K562 (cell line): ENCODE measurements around the gene RIT2. TPM values are rescaled to one million over a fixed set of nuclear protein-coding genes. Genes with fewer than 3 reads are reported as not detected.

Experiments used
- ATAC-seq: fragments of 200-7000 bp; cut with Tn5 transposase; 3 replicates; pipeline ENCODE4 v1.9.1; 2020; ENCODE audit warnings: moderate library complexity
- BruUV-seq: library from RNA; stranded (reverse); fragments of 400-500 nt; replicated peaks from 2 replicates; lab custom pipeline; 2021; lab: Mats Ljungman, UMichigan
- CTCF ChIA-PET: fragments of 300-600 bp; formaldehyde crosslinking; extraction: SDS; loops from one replicate; lab custom pipeline; 2021; ENCODE audit warnings: low intra/inter-chr PET ratio; lab: Yijun Ruan, JAX
- POLR2A ChIA-PET: fragments of 300-600, 350-650 bp; sonication (Branson Sonifier 250); formaldehyde crosslinking; extraction: SDS; loops from one replicate; lab custom pipeline; 2021; ENCODE audit warnings: antibody characterized with exemption, inconsistent platforms; lab: Yijun Ruan, JAX
- DNase-seq, 4 experiments: peaks; one replicate each; pipeline versions ENCODE4 v3.0.0 to v3.0.0-alpha.2; 2011 to 2018; ENCODE audit warnings: low spot score in 3 of 4, mixed read lengths in 3 of 4; ENCODE audit errors: extremely low read depth in 1 of 4
- FAIRE-seq: peaks from 2 replicates; lab custom pipeline; 2011; peaks lifted over from hg19 to GRCh38; lab: Jason Lieb, UNC
- H2AFZ ChIP-seq: 2 replicates; pipeline ENCODE4 v1.6.0; 2011; ENCODE audit warnings: low read depth, low read length, control low read depth, inconsistent platforms
- H3K27ac ChIP-seq: fragments of 200-600 bp; 3 replicates; pipeline ENCODE4 v1.8.0; 2011; ENCODE audit warnings: low read depth, mild to moderate bottlenecking, control low read depth, inconsistent platforms, low read length, moderate library complexity, mixed read lengths; ENCODE audit errors: extremely low read depth
- H3K27me3 ChIP-seq, 2 experiments: fragments of 300-600 bp in 1 of 2; 2 replicates in 1 of 2; 3 replicates in 1 of 2; pipeline versions ENCODE4 v1.6.0 to v1.8.0; 2011; ENCODE audit warnings: inconsistent platforms in 2 of 2, low read length in 2 of 2, mild to moderate bottlenecking in 1 of 2, mixed read lengths in 1 of 2, moderate library complexity in 1 of 2; ENCODE audit not compliant: control insufficient read depth in 2 of 2, insufficient read depth in 2 of 2
- H3K36me3 ChIP-seq: fragments of 300-600 bp; 3 replicates; pipeline ENCODE4 v1.8.0; 2011; ENCODE audit warnings: mild to moderate bottlenecking, low read length, inconsistent platforms; ENCODE audit not compliant: control insufficient read depth, insufficient read depth
- H3K4me1 ChIP-seq, 2 experiments: fragments of 200-600 bp in 1 of 2; replicated peaks in 1 of 2; 2 replicates in 1 of 2; 3 replicates in 1 of 2; pipeline versions ENCODE4 v1.5.1 to v1.8.0; 2011; ENCODE audit warnings: inconsistent platforms in 2 of 2, low read length in 2 of 2, mild to moderate bottlenecking in 1 of 2, mixed read lengths in 1 of 2, moderate library complexity in 1 of 2; ENCODE audit not compliant: control insufficient read depth in 2 of 2, insufficient read depth in 2 of 2
- H3K4me2 ChIP-seq: 2 replicates; pipeline ENCODE4 v1.6.1; 2011; ENCODE audit warnings: low read length, control low read depth, inconsistent platforms, mixed read lengths; ENCODE audit not compliant: insufficient read depth
- H3K4me3 ChIP-seq: fragments of 200-600 bp; sonication (generic), shearing (Covaris generic); 2 replicates; pipeline ENCODE4 v1.5.1; 2016; ENCODE audit warnings: control low read depth, inconsistent platforms
- H3K79me2 ChIP-seq: fragments of 200-600 bp; 3 replicates; pipeline ENCODE4 v1.8.0; 2011; ENCODE audit warnings: low read length, inconsistent platforms; ENCODE audit not compliant: control insufficient read depth, insufficient read depth
- H3K9ac ChIP-seq, 2 experiments: 2 replicates each; pipeline versions ENCODE4 v1.6.0 to v1.6.1; 2011; ENCODE audit warnings: low read depth in 2 of 2, low read length in 2 of 2, control low read depth in 1 of 2, inconsistent platforms in 1 of 2, mild to moderate bottlenecking in 1 of 2, mixed read lengths in 1 of 2; ENCODE audit not compliant: insufficient read depth in 1 of 2
- H3K9me1 ChIP-seq: one replicate; pipeline ENCODE4 v1.6.0; 2011; ENCODE audit warnings: inconsistent platforms, mild to moderate bottlenecking, low read length, moderate library complexity; ENCODE audit not compliant: control insufficient read depth, insufficient read depth
- H3K9me3 ChIP-seq: replicated peaks from 2 replicates; pipeline ENCODE4 v1.5.1; 2011; ENCODE audit warnings: low read depth, low read length, inconsistent platforms; ENCODE audit not compliant: control insufficient read depth, insufficient read depth
- H4K20me1 ChIP-seq: replicated peaks from 2 replicates; pipeline ENCODE4 v1.6.1; 2011; ENCODE audit warnings: low read length, inconsistent platforms, mixed read lengths; ENCODE audit not compliant: control insufficient read depth, insufficient read depth
- PCBP1 ChIP-seq: fragments of 200-400 bp; formaldehyde crosslinking; IDR thresholded peaks from 2 replicates; pipeline ENCODE4 v1.6.1; 2018; ENCODE audit warnings: mild to moderate bottlenecking, low read depth, low read length; ENCODE audit not compliant: poor library complexity, severe bottlenecking
- POLR2AphosphoS2 ChIP-seq: IDR thresholded peaks from 2 replicates; pipeline ENCODE4 v1.6.1; 2012; ENCODE audit warnings: low read length, improper control_type of control experiment
- SNRNP70 ChIP-seq: fragments of 200-400 bp; formaldehyde crosslinking; optimal IDR thresholded peaks from 2 replicates; pipeline ENCODE3; 2017; ENCODE audit warnings: low read depth, low read length
- SUPT5H ChIP-seq: fragments of 450-650 bp; IDR thresholded peaks from 2 replicates; pipeline ENCODE4 v1.6.1; 2016
- TEAD1 ChIP-seq, 2 experiments: fragments of 450-650 bp in 1 of 2; sonication (generic) in 1 of 2; formaldehyde crosslinking; IDR thresholded peaks; 2 replicates each; pipeline versions ENCODE4 v1.4.0 to v1.8.0; 2020 to 2022; ENCODE audit warnings: mild to moderate bottlenecking in 2 of 2, missing genetic modification reagents in 1 of 2
- WGBS: fragments of 100-300 bp; shearing (Covaris generic); methylation state at CpG from one replicate; pipeline ENCODE4 v1.1.6; 2016; ENCODE audit warnings: low coverage, mixed read lengths; ENCODE audit not compliant: insufficient coverage; ENCODE audit errors: missing lambda C conversion rate; 5-methylcytosine and 5-hydroxymethylcytosine counted together
- in situ Hi-C: fragments of 300-500 bp; cut with MboI; formaldehyde crosslinking; loops from 4 replicates; pipeline ENCODE4 v1.15.0; 2018; ENCODE audit warnings: inconsistent platforms, mixed read lengths
- intact Hi-C: fragments of 100-400 bp; cut with micrococcal nuclease; formaldehyde crosslinking; loops from 2 replicates; pipeline ENCODE4 v1.14.2; 2022
- polyA plus RNA-seq, 8 experiments: library from polyadenylated mRNA; depleted of rRNA in 4 of 8; stranded (reverse) in 5 of 8; unstranded in 3 of 8; fragments of >200 nt; fragmentation: Nextera tagmentation in 2 of 8; fragmentation: Illumina TruSeq in 1 of 8; extraction: Ambion mirVana in 2 of 8; extraction: Trizol in 1 of 8; gene quantifications; 2 replicates each; pipeline versions ENCODE4 v1.2.1 to v1.2.3, GENCODE V29; 2011 to 2014; ENCODE audit warnings: inconsistent platforms in 1 of 8, missing spikeins in 1 of 8
- total RNA-seq, 7 experiments: library from RNA; depleted of rRNA in 6 of 7; stranded (reverse); fragments of >200 nt in 6 of 7; fragmentation: Illumina TruSeq in 2 of 7; extraction: Trizol in 2 of 7; gene quantifications; 2 replicates each; pipeline versions ENCODE4 v1.2.1 to v1.2.3, GENCODE V29; 2011 to 2021; ENCODE audit warnings: low replicate concordance in 1 of 7
- TF ChIP-seq, protein P1 (sequence below): fragments of 450-650 bp; IDR thresholded peaks from 2 replicates; pipeline ENCODE4 v1.6.1; 2018; ENCODE audit warnings: mild to moderate bottlenecking, low read depth; ENCODE audit not compliant: partially characterized antibody

The RIT2 gene
- total and polyA plus RNA-seq, 9 of the 15 experiments (the other 6 are each of a cell fraction or from before 2014, with no cell fraction given), result not detected

DNA sequence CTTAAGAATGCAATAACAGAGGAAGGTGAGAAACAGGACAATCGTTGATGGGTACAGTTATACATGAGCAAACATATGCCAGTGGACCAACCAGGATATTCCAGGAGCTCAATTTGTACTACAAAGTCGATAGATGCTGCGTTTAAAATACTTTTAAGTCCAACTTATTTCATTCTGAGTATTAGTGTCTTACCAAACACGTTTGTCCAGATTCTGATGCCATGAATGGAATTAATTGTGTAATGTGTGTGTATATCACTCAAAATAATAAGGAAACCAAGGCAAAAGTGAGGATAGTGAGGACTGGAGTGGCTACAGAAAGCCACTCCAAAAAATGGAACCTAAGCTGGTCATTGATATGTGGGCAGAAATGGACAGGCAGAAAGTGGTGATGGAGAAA is 332.6 kb downstream of the RIT2 start:
- CTCF ChIA-PET, result no interaction called here
- no peak for FAIRE-seq
- no peaks in the 10 kb centered on the region for H3K36me3 ChIP-seq
- BruUV-seq, result no TSS peak
- WGBS, result 0% methylated on average over 3 of the region's 4 CpGs
- H3K27me3 ChIP-seq, result no peaks in the 10 kb centered on the region
- no peak overlapping the region for H3K4me2 ChIP-seq
- intact Hi-C loops, result no loop called here
- POLR2A ChIA-PET, result no interaction called here
- in situ Hi-C loops, result no loop called here
- H3K9me3 ChIP-seq, result no peaks in the 10 kb centered on the region
- no peaks in the 10 kb centered on the region for H3K79me2 ChIP-seq
- no peak for DNase-seq
- TF ChIP-seq PCBP1, result no peak
- no peak for TF ChIP-seq POLR2AphosphoS2
- TF ChIP-seq SUPT5H, result no peak
- no peak for TF ChIP-seq SNRNP70
- TF ChIP-seq, protein P1, sequence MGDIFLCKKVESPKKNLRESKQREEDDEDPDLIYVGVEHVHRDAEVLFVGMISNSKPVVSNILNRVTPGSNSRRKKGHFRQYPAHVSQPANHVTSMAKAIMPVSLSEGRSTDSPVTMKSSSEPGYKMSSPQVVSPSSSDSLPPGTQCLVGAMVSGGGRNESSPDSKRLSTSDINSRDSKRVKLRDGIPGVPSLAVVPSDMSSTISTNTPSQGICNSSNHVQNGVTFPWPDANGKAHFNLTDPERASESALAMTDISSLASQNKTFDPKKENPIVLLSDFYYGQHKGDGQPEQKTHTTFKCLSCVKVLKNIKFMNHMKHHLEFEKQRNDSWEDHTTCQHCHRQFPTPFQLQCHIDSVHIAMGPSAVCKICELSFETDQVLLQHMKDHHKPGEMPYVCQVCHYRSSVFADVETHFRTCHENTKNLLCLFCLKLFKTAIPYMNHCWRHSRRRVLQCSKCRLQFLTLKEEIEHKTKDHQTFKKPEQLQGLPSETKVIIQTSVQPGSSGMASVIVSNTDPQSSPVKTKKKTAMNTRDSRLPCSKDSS, result no peak
- no peak for TF ChIP-seq TEAD1 (CRISPR knock-in tag; IDR thresholded peaks at IDR 0.05)
- no peak for ATAC-seq
- H3K4me3 ChIP-seq, result no peak overlapping the region
- no peaks in the 10 kb centered on the region for H3K4me1 ChIP-seq
- no peak overlapping the region for H2AFZ ChIP-seq
- H3K9ac ChIP-seq, result no peak overlapping the region
- H3K27ac ChIP-seq, result no peak overlapping the region
- H4K20me1 ChIP-seq, result no peaks in the 10 kb centered on the region
- H3K9me1 ChIP-seq, result no peaks in the 10 kb centered on the region
